ENCODE measurements around the gene PRKAR1B.

Gene PRKAR1B

GRCh38 chr7:691361-692045 is 35.6 kb downstream of the PRKAR1B start:
- DNase-seq = no peak

GRCh38 chr7:690478-691360 is 36.4 kb downstream of the PRKAR1B start:
- DNase-seq = no peak

- no peak for DNase-seq
Observed at GRCh38 chr7:685540-685939, 41.5 kb downstream of the PRKAR1B start.

DNA sequence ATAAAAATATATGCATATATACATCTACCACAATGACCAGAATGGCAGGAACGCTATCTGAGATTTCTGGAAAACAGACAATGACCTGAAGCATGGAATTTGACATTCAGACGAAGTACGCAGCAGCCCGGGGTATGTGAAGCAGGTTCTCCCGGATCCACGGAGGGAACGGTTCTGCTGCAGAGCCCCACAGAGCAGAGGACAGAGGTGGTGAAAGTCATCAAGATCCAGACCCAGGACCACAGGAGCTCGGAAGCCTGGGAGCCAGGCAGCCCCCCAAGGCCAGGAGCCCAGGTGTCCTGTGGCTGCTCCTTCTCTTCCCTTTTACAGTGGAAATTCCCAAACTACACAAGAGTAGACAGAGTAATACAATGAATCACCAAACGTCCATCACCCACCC is 42.7 kb downstream of the PRKAR1B start:
- no peak for DNase-seq

- no peak for DNase-seq
Observed at GRCh38 chr7:683526-684205, 43.4 kb downstream of the PRKAR1B start.

DNA sequence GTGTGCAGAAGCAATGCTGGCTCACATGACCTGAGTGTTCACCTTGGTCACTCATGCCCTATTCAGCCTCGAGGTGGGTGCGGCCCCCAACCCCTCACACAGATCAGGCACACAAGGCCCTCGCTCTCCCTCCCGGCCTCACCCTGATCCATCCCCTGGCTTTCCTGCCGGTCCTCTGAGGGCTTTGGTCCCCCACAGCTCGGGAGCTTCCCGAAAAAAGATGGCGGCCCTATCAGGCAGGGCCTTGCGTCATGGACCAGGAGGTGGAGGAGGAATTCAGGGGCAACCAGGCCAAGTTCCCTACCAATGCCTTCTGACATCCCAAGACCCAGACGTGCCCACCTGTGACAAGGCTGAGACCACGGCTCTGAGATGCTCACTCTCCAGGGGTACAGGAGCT is 44.3 kb downstream of the PRKAR1B start:
- DNase-seq = no peak

GRCh38 chr7:681551-682307 is 45.4 kb downstream of the PRKAR1B start:
- DNase-seq = no peak

DNA sequence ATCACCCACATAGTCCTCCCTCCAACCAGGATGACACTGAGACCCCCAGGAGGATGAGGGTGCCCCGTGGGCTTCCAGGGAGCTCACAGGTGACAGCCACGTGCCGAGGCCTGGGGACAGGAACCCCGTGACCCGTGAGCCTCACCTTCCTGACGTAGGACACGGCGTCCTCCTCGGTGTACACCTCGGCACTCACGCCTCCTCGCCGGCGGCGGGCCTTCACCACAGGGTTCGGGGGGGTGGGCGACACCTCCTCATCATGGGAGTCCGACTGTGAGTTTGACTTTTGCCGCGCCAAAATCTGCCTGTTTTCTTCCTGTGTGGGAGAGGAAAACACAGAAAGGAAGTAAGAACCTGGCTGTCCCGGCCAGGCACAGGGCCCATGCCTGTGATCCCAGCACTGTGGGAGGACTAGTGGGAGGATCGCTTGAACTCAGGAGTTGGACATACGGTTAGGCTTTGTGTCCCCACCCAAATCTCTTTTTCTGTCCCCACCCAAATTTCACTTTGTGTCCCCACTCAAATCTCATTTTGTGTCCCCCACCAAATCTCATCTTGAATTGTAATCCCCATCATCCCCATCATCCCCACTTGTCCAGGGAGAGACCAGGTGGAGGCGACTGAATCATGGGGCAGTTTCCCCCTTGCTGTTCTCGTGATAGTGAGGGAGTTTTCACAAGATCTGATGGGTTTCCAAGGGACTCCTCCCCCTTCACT is 46.5 kb downstream of the PRKAR1B start:
- DNase-seq = no peak

DNA sequence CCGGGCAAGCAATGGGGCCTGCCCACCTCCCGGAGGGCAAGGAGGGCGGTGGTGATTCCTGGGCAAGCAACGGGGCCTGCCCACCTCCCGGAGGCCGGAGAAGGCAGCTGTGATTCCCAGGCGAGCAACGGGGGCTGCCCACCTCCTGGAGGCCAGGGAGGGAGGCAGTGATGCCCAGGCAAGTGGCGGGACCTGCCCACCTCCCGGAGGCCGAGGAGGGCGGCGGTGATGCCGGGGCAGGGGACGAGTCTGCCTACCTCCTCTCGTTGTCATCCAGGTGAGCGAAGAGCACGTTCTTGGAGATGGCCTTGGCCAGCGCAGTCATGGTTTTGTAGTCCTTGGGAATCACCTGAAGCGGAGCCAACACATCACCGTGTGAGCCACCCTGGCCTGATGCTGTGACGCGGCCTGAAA is 50.1 kb downstream of the PRKAR1B start:
- no peak for DNase-seq

DNA sequence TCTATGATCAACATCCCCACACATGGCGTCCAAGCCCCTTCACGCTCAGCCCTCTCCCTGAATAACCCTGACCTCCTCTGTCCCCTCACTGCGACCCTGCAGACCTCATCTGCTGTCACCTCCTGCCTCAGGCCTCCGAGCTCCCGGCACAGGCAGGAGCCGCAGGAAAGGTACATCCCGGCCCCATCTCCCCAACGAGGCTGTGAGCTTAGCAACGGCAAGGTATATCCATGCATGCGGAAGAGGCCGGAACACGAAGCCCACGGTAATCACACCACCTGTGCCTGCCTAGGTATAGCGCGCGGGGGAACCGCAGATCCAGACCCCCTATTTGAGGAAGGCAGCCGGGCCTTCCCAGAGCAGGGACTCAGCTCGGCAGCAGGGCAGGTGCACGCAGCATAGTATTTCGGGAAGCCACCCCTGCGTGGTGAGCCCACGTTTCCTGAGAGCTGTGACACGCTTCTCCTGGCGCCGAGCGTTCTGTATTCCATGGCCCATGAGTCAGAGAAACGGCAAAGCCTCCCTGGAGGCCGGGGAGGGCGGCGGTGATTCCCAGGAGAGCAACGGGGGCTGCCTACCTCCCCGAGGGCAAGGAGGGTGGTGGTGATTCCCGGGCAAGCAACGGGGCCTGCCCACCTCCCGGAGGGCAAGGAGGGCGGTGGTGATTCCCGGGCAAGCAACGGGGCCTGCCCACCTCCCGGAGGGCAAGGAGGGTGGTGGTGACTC is 50.7 kb downstream of the PRKAR1B start:
- no peak for DNase-seq

- DNase-seq = no peak
Observed at GRCh38 chr7:674454-675410, 52.3 kb downstream of the PRKAR1B start.

- DNase-seq = no peak
Observed at GRCh38 chr7:673681-674453, 53.2 kb downstream of the PRKAR1B start.

- no peak for DNase-seq
Observed at GRCh38 chr7:672891-673290, 54.2 kb downstream of the PRKAR1B start.

DNA sequence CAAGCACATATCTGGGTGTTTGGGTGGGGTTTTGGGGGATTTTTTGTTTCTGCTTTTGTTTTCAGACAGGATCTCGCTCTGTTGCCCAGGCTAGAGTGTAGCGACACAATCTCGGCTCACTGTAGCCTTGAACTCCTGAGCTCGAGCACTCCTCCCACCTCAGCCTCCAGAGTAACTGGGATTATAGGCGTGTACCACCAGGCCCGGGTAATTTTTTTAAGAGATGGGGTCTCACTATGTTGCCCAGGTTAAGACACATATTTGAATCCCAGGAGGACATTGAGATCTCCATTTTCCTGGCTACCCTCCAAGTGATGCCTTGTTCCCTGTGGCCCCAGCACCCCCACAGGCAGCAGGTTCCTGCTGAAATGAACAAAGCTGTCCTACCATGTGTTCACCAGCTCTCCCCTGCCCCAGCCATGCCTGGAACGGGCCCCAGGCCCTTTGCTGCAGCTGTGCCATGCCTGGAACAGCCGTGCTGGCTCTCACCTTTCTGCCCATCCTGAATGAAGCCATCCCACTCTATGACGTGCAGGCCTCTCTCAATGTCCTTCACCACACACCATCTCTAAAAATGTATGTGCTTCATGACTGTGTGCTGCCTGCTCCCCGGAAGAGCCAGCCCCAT is 55.6 kb downstream of the PRKAR1B start:
- no peak for DNase-seq

- DNase-seq = no peak
Observed at GRCh38 chr7:670501-671390, 56.3 kb downstream of the PRKAR1B start.

DNA sequence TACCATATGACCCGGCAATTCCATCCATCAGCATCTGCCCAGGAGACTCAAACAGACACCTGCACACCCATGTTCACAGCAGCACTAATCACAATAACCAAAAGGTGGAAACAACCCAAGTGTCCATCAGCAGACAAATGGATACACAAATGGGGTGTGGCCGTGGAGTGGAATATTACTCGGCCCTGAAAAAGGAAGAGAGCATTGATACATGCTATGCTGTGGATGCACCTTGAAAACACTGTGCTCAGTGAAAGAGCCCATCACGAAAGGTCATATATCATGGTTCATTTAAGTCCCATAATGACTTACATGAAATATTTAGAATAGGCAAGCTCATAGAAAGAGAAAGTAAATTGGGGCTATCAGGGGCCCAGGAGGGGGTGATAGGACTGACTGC is 58.1 kb downstream of the PRKAR1B start:
- no peak for DNase-seq

- no peak for DNase-seq
Observed at GRCh38 chr7:668139-668931, 58.7 kb downstream of the PRKAR1B start.
